Natural killer cell (primary cell): ENCODE results near the gene CLASP1. TPM values are rescaled to one million over a fixed set of nuclear protein-coding genes. Genes with fewer than 3 reads are reported as not detected.

Source experiments
- ATAC-seq, 3 donors: fragments of 150-1000 bp in 2 of 3; fragments of 200-7000 bp in 1 of 3; cut with Tn5 transposase; 1 replicate in 1 of 3; 2 replicates in 2 of 3; pipeline ENCODE4 v1.10.0; 2021; ENCODE audit warnings: mild to moderate bottlenecking in 2 of 3, moderate library complexity in 2 of 3
- DNase-seq, 2 donors: peaks; one replicate each; pipeline versions ENCODE4 v3.0.0 to v3.0.0-alpha.2; 2013 to 2021; ENCODE audit warnings: mixed read lengths in 1 of 2
- H3K27ac ChIP-seq: one replicate; pipeline ENCODE4 v1.5.1; 2013; ENCODE audit warnings: mild to moderate bottlenecking, low read length
- H3K27me3 ChIP-seq: one replicate; pipeline ENCODE4 v1.6.1; 2013; ENCODE audit warnings: low read length; ENCODE audit not compliant: control insufficient read depth, insufficient read depth
- H3K36me3 ChIP-seq: one replicate; pipeline ENCODE4 v1.6.1; 2013; ENCODE audit warnings: low read length; ENCODE audit not compliant: control insufficient read depth, insufficient read depth
- H3K4me1 ChIP-seq: one replicate; pipeline ENCODE4 v1.6.1; 2013; ENCODE audit warnings: low read length; ENCODE audit not compliant: control insufficient read depth, insufficient read depth
- H3K4me3 ChIP-seq: one replicate; pipeline ENCODE4 v1.5.1; 2013; ENCODE audit warnings: low read length
- H3K9me3 ChIP-seq: one replicate; pipeline ENCODE4 v1.6.1; 2013; ENCODE audit warnings: low read length; ENCODE audit not compliant: control insufficient read depth, insufficient read depth
- H3K27ac Mint-ChIP-seq, 2 donors: one replicate each; pipeline ENCODE4 v1.8.0; 2022; ENCODE audit warnings: mild to moderate bottlenecking in 2 of 2, mixed read lengths in 2 of 2, moderate library complexity in 1 of 2
- H3K27me3 Mint-ChIP-seq, 2 donors: one replicate each; pipeline ENCODE4 v1.8.0; 2022; ENCODE audit warnings: low read depth in 2 of 2, mixed read lengths in 2 of 2
- H3K36me3 Mint-ChIP-seq: one replicate; pipeline ENCODE4 v1.8.0; 2022; ENCODE audit warnings: mixed read lengths
- H3K4me1 Mint-ChIP-seq, 2 donors: one replicate each; pipeline ENCODE4 v1.8.0; 2022; ENCODE audit warnings: mixed read lengths in 2 of 2
- H3K4me3 Mint-ChIP-seq: one replicate; pipeline ENCODE4 v1.8.0; 2022; ENCODE audit warnings: mild to moderate bottlenecking, moderate library complexity, mixed read lengths
- H3K9me3 Mint-ChIP-seq, 2 donors: one replicate each; pipeline ENCODE4 v1.8.0; 2022; ENCODE audit warnings: mixed read lengths in 2 of 2
- WGBS: methylation state at CpG from one replicate; pipeline ENCODE4 v1.1.7; 2013; ENCODE audit warnings: missing lambda C conversion rate; ENCODE audit not compliant: insufficient coverage; 5-methylcytosine and 5-hydroxymethylcytosine counted together
- intact Hi-C: fragments of 100-400 bp; cut with micrococcal nuclease; formaldehyde crosslinking; loops from one replicate; pipeline ENCODE4 v1.14.2; 2022
- total RNA-seq, 4 donors: library from RNA; stranded (reverse); fragments of 120-200 nt in 1 of 4; gene quantifications; one replicate each; pipeline versions ENCODE4 v1.2.3 to v1.2.4, GENCODE V29; 2013 to 2022
- TF ChIP-seq, protein P1 (sequence below): fragments of 200-600 bp; IDR thresholded peaks from one replicate; pipeline ENCODE4 v1.8.0; 2022; ENCODE audit warnings: antibody characterized with exemption

CLASP1 gene
- total RNA-seq, 3 donors from 2014 or later (not counting 1 experiment from before 2014, with no cell fraction given): 125 to 142 (median 127) TPM

DNA sequence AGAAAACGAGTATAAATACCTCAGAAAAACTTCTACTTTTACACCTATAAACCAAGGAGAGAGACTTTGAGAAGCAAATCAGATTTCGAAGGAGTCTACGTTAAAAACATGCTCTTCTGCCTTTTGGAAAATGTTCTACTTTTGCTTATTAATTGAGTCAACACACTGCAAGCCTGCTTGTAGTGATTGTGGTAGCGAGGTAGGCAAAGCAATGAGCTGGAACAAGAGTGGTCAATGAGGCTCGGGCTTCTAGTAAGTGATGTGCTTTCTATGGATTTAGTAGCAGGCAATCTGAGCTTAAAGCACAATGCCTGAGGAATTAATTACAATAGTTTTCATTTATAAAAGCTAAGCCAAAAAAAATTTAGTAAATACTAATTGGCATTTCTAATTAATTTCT lies 260.9 kb downstream of the CLASP1 start:
- Mint-ChIP-seq H3K27ac (no peak overlapping the region), H3K9me3 (no peaks in the 10 kb centered on the region), H3K36me3 (peaks cover 10% of the 10 kb centered on the region), H3K27me3 (no peaks in the 10 kb centered on the region), H3K4me1 (no peaks in the 10 kb centered on the region), H3K4me3 (no peak overlapping the region)
- whole genome bisulfite sequencing: 96% methylated on average over 4 of the region's 5 CpGs
- intact Hi-C loops: no loop called here
- TF ChIP-seq, protein P1, sequence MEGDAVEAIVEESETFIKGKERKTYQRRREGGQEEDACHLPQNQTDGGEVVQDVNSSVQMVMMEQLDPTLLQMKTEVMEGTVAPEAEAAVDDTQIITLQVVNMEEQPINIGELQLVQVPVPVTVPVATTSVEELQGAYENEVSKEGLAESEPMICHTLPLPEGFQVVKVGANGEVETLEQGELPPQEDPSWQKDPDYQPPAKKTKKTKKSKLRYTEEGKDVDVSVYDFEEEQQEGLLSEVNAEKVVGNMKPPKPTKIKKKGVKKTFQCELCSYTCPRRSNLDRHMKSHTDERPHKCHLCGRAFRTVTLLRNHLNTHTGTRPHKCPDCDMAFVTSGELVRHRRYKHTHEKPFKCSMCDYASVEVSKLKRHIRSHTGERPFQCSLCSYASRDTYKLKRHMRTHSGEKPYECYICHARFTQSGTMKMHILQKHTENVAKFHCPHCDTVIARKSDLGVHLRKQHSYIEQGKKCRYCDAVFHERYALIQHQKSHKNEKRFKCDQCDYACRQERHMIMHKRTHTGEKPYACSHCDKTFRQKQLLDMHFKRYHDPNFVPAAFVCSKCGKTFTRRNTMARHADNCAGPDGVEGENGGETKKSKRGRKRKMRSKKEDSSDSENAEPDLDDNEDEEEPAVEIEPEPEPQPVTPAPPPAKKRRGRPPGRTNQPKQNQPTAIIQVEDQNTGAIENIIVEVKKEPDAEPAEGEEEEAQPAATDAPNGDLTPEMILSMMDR: no peak
- no peak overlapping the region for H3K4me3 ChIP-seq
- no peak for ATAC-seq
- no peaks in the 10 kb centered on the region for H3K27me3 ChIP-seq
- DNase-seq: no peak
- no peaks in the 10 kb centered on the region for H3K4me1 ChIP-seq
- no peak overlapping the region for H3K27ac ChIP-seq
- no peaks in the 10 kb centered on the region for H3K9me3 ChIP-seq
- H3K36me3 ChIP-seq: peaks cover 57% of the 10 kb centered on the region

DNA sequence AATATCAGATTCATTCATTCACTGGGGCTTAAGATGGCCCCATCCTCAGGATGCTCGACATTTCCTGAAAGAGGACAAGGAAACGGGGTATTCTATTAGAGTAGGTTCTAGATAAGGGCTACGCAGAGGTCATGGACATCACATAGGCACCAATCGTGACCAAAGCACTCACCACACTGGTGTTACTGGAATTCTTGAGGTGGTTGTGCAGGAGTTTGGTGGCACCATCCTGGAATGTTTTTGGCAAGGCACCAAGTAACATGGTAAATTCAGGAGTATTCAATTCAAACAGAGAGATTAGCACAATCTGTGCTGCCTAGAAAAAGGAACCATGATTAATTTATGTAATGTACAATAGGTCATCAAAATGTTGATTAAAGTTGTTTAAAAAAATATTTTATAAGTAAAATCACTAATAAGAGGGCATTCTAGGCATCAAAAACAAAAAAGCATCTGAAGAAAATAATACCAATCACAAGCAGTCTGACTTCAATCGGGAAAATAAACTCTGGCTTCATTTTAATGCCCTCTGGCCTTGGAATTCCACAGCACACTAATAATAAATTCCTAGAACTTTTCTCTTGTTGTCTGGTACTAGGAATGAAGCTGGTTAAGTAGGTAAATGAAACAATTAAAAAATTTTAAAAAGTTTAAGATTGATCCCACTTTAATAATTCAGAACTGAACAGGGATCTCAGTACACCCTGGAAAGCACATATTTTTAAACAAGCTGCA lies 261.5 kb downstream of the CLASP1 start:
- H3K27ac Mint-ChIP-seq: no peak overlapping the region
- ATAC-seq: no peak
- peaks cover 60% of the 10 kb centered on the region for H3K36me3 ChIP-seq

DNA sequence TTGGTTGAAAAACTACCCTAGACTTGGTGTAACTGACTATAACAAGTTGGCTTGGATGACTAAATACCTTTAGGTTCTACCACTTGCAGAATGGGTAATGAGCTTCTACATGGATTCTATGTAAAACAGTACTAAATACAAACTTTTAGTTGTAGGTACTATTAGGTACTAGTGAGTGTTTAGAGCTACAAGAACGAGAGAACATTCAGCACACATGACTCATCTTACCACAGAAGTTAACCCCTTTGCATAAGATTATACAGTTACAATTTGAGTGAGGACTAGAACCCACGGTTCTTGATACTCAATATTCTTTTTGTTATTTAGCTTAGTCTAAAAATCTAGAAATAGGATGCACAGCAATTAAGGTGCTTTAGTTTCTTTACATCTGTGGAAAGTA lies 262.6 kb downstream of the CLASP1 start:
- Mint-ChIP-seq H3K27ac (no peak overlapping the region), H3K4me1 (no peaks in the 10 kb centered on the region), H3K4me3 (no peak overlapping the region), H3K9me3 (no peaks in the 10 kb centered on the region), H3K36me3 (peaks cover 10% of the 10 kb centered on the region), H3K27me3 (no peaks in the 10 kb centered on the region)
- Histone ChIP-seq H3K9me3 (no peaks in the 10 kb centered on the region), H3K27ac (no peak overlapping the region), H3K36me3 (peaks cover 62% of the 10 kb centered on the region), H3K4me1 (no peaks in the 10 kb centered on the region), H3K27me3 (no peaks in the 10 kb centered on the region), H3K4me3 (no peak overlapping the region)
- ATAC-seq: no peak
- intact Hi-C loops: no loop called here
- WGBS: no CpG with 5 or more reads among the region's 2 CpGs
- no peak for DNase-seq
- TF ChIP-seq, protein P1: no peak

More for the DNA sequence above, 261.5 kb downstream of the CLASP1 start:
- no peak for DNase-seq
- H3K9me3 ChIP-seq: no peaks in the 10 kb centered on the region
- Mint-ChIP-seq H3K4me3 (no peak overlapping the region), H3K36me3 (peaks cover 10% of the 10 kb centered on the region), H3K4me1 (no peaks in the 10 kb centered on the region), H3K9me3 (no peaks in the 10 kb centered on the region), H3K27me3 (no peaks in the 10 kb centered on the region)
- intact Hi-C loops: no loop called here
- H3K4me3 ChIP-seq: no peak overlapping the region
- no peaks in the 10 kb centered on the region for H3K27me3 ChIP-seq
- H3K4me1 ChIP-seq: no peaks in the 10 kb centered on the region
- 98% methylated on average over 5 of the region's 5 CpGs for WGBS
- H3K27ac ChIP-seq: no peak overlapping the region
- TF ChIP-seq, protein P1: no peak

DNA sequence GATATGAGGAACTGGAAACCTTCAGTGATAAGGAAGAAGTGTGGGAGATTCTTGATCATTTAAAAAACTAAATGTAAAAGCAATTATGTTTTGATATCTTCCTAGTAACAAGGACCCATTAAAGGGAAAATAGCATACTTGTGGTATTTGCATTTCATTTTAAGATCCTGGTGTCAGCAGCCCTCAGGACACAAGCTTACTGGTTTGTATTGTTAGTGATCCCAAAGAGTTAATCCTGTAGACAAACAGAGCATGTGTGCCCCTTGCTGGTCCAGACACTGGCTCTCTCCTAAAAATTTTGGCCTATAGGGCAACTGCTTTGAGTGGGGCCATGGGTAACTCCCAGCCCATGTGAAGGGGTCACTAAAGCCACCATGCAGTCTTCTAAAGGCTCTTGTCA lies 263.2 kb downstream of the CLASP1 start:
- no peaks in the 10 kb centered on the region for H3K9me3 Mint-ChIP-seq
- Histone ChIP-seq H3K27me3 (no peaks in the 10 kb centered on the region), H3K36me3 (peaks cover 65% of the 10 kb centered on the region), H3K27ac (no peak overlapping the region), H3K9me3 (no peaks in the 10 kb centered on the region), H3K4me3 (no peak overlapping the region), H3K4me1 (no peaks in the 10 kb centered on the region)
- intact Hi-C loops: no loop called here
- no peak for ATAC-seq
- no peak overlapping the region for H3K4me3 Mint-ChIP-seq
- no peaks in the 10 kb centered on the region for H3K27me3 Mint-ChIP-seq
- no peak overlapping the region for H3K27ac Mint-ChIP-seq
- H3K36me3 Mint-ChIP-seq: peaks cover 10% of the 10 kb centered on the region
- TF ChIP-seq, protein P1: no peak
- DNase-seq: no peak
- H3K4me1 Mint-ChIP-seq: no peaks in the 10 kb centered on the region
